ENCODE measurements around the gene CD164L2.

CD164L2 gene

GRCh38 chr1:27365372-27366112 is 17.6 kb downstream of the CD164L2 start:
- Histone ChIP-seq H3K79me2 (no peaks in the 10 kb centered on the region), H2AFZ (peak overlapping the region; percentile 84), H3K9ac (peak overlapping the region; percentile 43), H3K36me3 (ENCODE audit: control insufficient read depth, insufficient read depth, low read length) (no peaks in the 10 kb centered on the region), H3K4me3 (ENCODE audit: low read depth, low read length) (peak overlapping the region; percentile 56), H3K9me3 (ENCODE audit: control insufficient read depth, low read length) (no peaks in the 10 kb centered on the region), H3K27ac (peak overlapping the region; percentile 90), H3K27me3 (ENCODE audit: control insufficient read depth, insufficient read depth, low read length) (no peaks in the 10 kb centered on the region), H3K4me2 (ENCODE audit: low read length) (peak overlapping the region; percentile 89), H3K4me1 (peaks cover 3% of the 10 kb centered on the region)
- no peak for TF ChIP-seq CTCF (IDR thresholded peaks at IDR 0.05)

GRCh38 chr1:27364696-27365371 is 18.3 kb downstream of the CD164L2 start:
- Histone ChIP-seq H3K27ac (peak overlapping the region; percentile 90), H3K4me1 (peaks cover 3% of the 10 kb centered on the region), H3K9ac (no peak overlapping the region), H3K4me3 (ENCODE audit: low read depth, low read length) (peak overlapping the region; percentile 56), H2AFZ (peak overlapping the region; percentile 46), H3K36me3 (ENCODE audit: control insufficient read depth, insufficient read depth, low read length) (no peaks in the 10 kb centered on the region), H3K4me2 (ENCODE audit: low read length) (peak overlapping the region; percentile 89), H3K27me3 (ENCODE audit: control insufficient read depth, insufficient read depth, low read length) (no peaks in the 10 kb centered on the region), H3K79me2 (no peaks in the 10 kb centered on the region), H3K9me3 (ENCODE audit: control insufficient read depth, low read length) (no peaks in the 10 kb centered on the region)
- no peak for TF ChIP-seq CTCF (IDR thresholded peaks at IDR 0.05)

GRCh38 chr1:27363766-27364695 is 19.1 kb downstream of the CD164L2 start:
- Histone ChIP-seq H3K27ac (no peak overlapping the region), H3K36me3 (ENCODE audit: control insufficient read depth, insufficient read depth, low read length) (no peaks in the 10 kb centered on the region), H3K27me3 (ENCODE audit: control insufficient read depth, insufficient read depth, low read length) (no peaks in the 10 kb centered on the region), H3K9me3 (ENCODE audit: control insufficient read depth, low read length) (no peaks in the 10 kb centered on the region), H2AFZ (no peak overlapping the region), H3K79me2 (no peaks in the 10 kb centered on the region), H3K9ac (no peak overlapping the region), H3K4me2 (ENCODE audit: low read length) (no peak overlapping the region), H3K4me3 (ENCODE audit: low read depth, low read length) (no peak overlapping the region), H3K4me1 (peaks cover 3% of the 10 kb centered on the region)
- TF ChIP-seq CTCF (IDR thresholded peaks at IDR 0.05), result no peak

GRCh38 chr1:27361553-27361952 is 21.6 kb downstream of the CD164L2 start:
- Histone ChIP-seq H3K9ac (no peak overlapping the region), H3K27ac (no peak overlapping the region), H3K4me1 (peaks cover 3% of the 10 kb centered on the region), H3K9me3 (ENCODE audit: control insufficient read depth, low read length) (no peaks in the 10 kb centered on the region), H3K79me2 (no peaks in the 10 kb centered on the region), H3K36me3 (ENCODE audit: control insufficient read depth, insufficient read depth, low read length) (no peaks in the 10 kb centered on the region), H3K27me3 (ENCODE audit: control insufficient read depth, insufficient read depth, low read length) (no peaks in the 10 kb centered on the region), H2AFZ (no peak overlapping the region), H3K4me2 (ENCODE audit: low read length) (no peak overlapping the region), H3K4me3 (ENCODE audit: low read depth, low read length) (no peak overlapping the region)
- TF ChIP-seq CTCF (IDR thresholded peaks at IDR 0.05), result no peak
